ENCODE data around the gene LRP2.

DNA sequence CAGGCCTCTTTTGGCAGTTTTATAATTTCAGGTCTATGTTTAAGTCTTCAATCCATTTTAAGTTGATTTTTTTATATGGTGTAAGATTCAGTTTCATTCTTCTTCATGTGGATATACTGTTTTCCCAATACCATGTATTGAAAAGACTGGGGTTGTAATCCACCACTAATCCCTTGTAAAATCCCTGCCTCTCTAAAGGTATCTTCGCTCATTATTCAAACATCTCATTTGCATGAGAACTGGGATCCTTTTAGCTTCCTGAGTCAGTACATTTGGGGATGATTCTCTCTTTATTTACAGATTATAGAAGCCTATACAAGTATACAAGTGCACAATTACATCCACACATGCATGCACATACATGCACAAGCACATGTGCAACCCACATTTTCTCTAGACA, 267.7 kb downstream of the LRP2 start:
- no peak for TF ChIP-seq CTCF (IDR thresholded peaks at IDR 0.05)
- no peak for TF ChIP-seq POLR2A (IDR thresholded peaks at IDR 0.05)
- TF ChIP-seq POLR2AphosphoS5 (IDR thresholded peaks at IDR 0.05) = no peak

Measured in gastroesophageal sphincter (tissue), 3 donors.